K562 (cell line): ENCODE results near the gene ACER3. TPM values are rescaled to one million over a fixed set of nuclear protein-coding genes. Genes with fewer than 3 reads are reported as not detected.

ENCODE experiments used
- ARID1B ChIP-seq: fragments of 450-650 bp; IDR thresholded peaks from 2 replicates; pipeline ENCODE4 v1.6.1; 2016; ENCODE audit warnings: antibody characterized with exemption, mild to moderate bottlenecking, inconsistent platforms
- ARID4B ChIP-seq: sonication (generic); formaldehyde crosslinking; IDR thresholded peaks from 2 replicates; pipeline ENCODE4 v1.8.0; 2022; ENCODE audit warnings: mild to moderate bottlenecking, missing genetic modification reagents
- BHLHE40 ChIP-seq: IDR thresholded peaks from 2 replicates; pipeline ENCODE4 v1.6.1; 2011; ENCODE audit warnings: low read length, improper control_type of control experiment
- BRF2 ChIP-seq: IDR thresholded peaks from 3 replicates; pipeline ENCODE4 v1.6.1; 2011; ENCODE audit warnings: borderline replicate concordance, mild to moderate bottlenecking; ENCODE audit not compliant: insufficient read length, insufficient read depth
- CBFA2T3 ChIP-seq: fragments of 450-650 bp; IDR thresholded peaks from 2 replicates; pipeline ENCODE4 v1.6.1; 2017
- CHCHD3 ChIP-seq: fragments of 250-450 bp; sonication (Bioruptor Pico); IDR thresholded peaks from 2 replicates; pipeline ENCODE4 v2.1.2; 2022; ENCODE audit warnings: mild to moderate bottlenecking
- EGR1 ChIP-seq: fragments of 450-650 bp; conservative IDR thresholded peaks from 2 replicates; pipeline ENCODE4 v1.6.1; 2017; ENCODE audit warnings: mild to moderate bottlenecking
- GABPB1 ChIP-seq: sonication (generic); formaldehyde crosslinking; IDR thresholded peaks from 2 replicates; pipeline ENCODE4 v1.8.0; 2022; ENCODE audit warnings: mild to moderate bottlenecking, missing genetic modification reagents
- MNT ChIP-seq, 2 experiments: fragments of 450-650 bp; conservative IDR thresholded peaks; 2 replicates each; pipeline ENCODE4 v1.6.1; 2017; ENCODE audit warnings: mild to moderate bottlenecking in 2 of 2, moderate library complexity in 2 of 2
- NR3C1 ChIP-seq: sonication (generic); formaldehyde crosslinking; IDR thresholded peaks from 2 replicates; pipeline ENCODE4 v1.8.1; 2022; ENCODE audit warnings: missing genetic modification reagents
- RB1 ChIP-seq: fragments of 450-650 bp; IDR thresholded peaks from 2 replicates; pipeline ENCODE4 v1.6.1; 2017; ENCODE audit warnings: low read depth, mild to moderate bottlenecking
- SMAD1 ChIP-seq: fragments of 150-350 bp; IDR thresholded peaks from 2 replicates; pipeline ENCODE4 v1.6.1; 2014; ENCODE audit warnings: low read length, low read depth; ENCODE audit not compliant: partially characterized antibody
- TCF15 ChIP-seq: fragments of 250-450 bp; sonication (Bioruptor Pico); IDR thresholded peaks from 2 replicates; pipeline ENCODE4 v1.8.0; 2022; ENCODE audit warnings: moderate library complexity, mild to moderate bottlenecking, inconsistent platforms
- ZNF24 ChIP-seq: fragments of 450-650 bp; IDR thresholded peaks from 2 replicates; pipeline ENCODE4 v1.6.1; 2016
- ZNF639 ChIP-seq, 2 experiments: fragments of 200-800 bp in 1 of 2; sonication (Bioruptor generic) in 1 of 2; sonication (generic) in 1 of 2; formaldehyde crosslinking in 1 of 2; IDR thresholded peaks in 1 of 2; conservative IDR thresholded peaks in 1 of 2; 2 replicates each; pipeline versions ENCODE4 v1.5.0 to v1.6.1; 2016 to 2020; ENCODE audit warnings: missing compliant biosample characterization in 1 of 2, missing genetic modification characterization in 1 of 2, missing genetic modification reagents in 1 of 2
- ZNF780A ChIP-seq: fragments of 250-450 bp; sonication (Bioruptor Pico); IDR thresholded peaks from 2 replicates; pipeline ENCODE4 v1.5.0; 2021; ENCODE audit warnings: mild to moderate bottlenecking
- ZNF785 ChIP-seq: fragments of 250-450 bp; sonication (Bioruptor Pico); IDR thresholded peaks from 2 replicates; pipeline ENCODE4 v1.4.0; 2020; ENCODE audit warnings: mild to moderate bottlenecking
- polyA plus RNA-seq, 8 experiments: library from polyadenylated mRNA; depleted of rRNA in 4 of 8; stranded (reverse) in 5 of 8; unstranded in 3 of 8; fragments of >200 nt; fragmentation: Nextera tagmentation in 2 of 8; fragmentation: Illumina TruSeq in 1 of 8; extraction: Ambion mirVana in 2 of 8; extraction: Trizol in 1 of 8; gene quantifications; 2 replicates each; pipeline versions ENCODE4 v1.2.1 to v1.2.3, GENCODE V29; 2011 to 2014; ENCODE audit warnings: inconsistent platforms in 1 of 8, missing spikeins in 1 of 8
- total RNA-seq, 7 experiments: library from RNA; depleted of rRNA in 6 of 7; stranded (reverse); fragments of >200 nt in 6 of 7; fragmentation: Illumina TruSeq in 2 of 7; extraction: Trizol in 2 of 7; gene quantifications; 2 replicates each; pipeline versions ENCODE4 v1.2.1 to v1.2.3, GENCODE V29; 2011 to 2021; ENCODE audit warnings: low replicate concordance in 1 of 7
- TF ChIP-seq, protein P1 (sequence below): sonication (generic); formaldehyde crosslinking; IDR thresholded peaks from 2 replicates; pipeline ENCODE4 v1.8.0; 2022; ENCODE audit warnings: mild to moderate bottlenecking, missing genetic modification reagents, borderline replicate concordance

Gene ACER3
- total and polyA plus RNA-seq, 9 of the 15 experiments (the other 6 are each of a cell fraction or from before 2014, with no cell fraction given) = 2.0 to 23.8 (median 9.5) TPM

DNA sequence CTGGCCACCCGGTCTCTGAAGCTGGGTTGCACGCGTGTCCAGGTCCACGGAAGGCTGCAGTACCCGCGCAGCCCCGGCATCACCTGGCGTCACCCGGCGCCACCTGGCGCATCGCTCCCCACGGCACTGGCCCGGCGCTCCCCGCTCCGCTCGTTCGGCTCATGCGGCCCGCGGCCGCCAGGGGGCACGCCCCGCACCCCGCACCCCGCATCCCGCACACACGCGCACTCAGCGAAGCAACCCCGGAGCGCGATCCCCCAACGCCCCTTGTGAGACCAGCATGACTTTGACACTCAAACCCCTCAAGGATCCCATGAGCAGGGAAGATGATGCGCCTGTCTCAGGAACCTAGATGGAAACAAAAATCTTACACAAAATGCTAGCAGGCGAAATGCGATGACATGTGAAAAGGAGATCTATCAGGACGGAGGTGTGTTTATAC, 185.4 kb downstream of the ACER3 start (continued):
- TF ChIP-seq CBFA2T3 (no peak), RB1 (peak; percentile 92), EGR1 (0 out of 2 replicates have a peak, but pooled peaks have one; percentile 5), BHLHE40 (peak; percentile 40; the same call in 1 of the 2 replicates), CHCHD3 (CRISPR knock-in tag) (no peak), MNT (conservative IDR thresholded peaks at IDR 0.05) (peak in 1 of 2 experiments; percentile 14; a peak in 1 of 4 replicates), ZNF639 (CRISPR knock-in tag; conservative IDR thresholded peaks at IDR 0.05 in 1 of 2, IDR thresholded peaks at IDR 0.05 in 1 of 2) (no peak), ARID4B (CRISPR knock-in tag) (no peak), TCF15 (no peak), NR3C1 (CRISPR knock-in tag) (no peak), BRF2 (no peak), ARID1B (no peak), SMAD1 (no peak), ZNF780A (no peak), ZNF785 (CRISPR knock-in tag) (no peak), ZNF24 (0 out of 2 replicates have a peak, but pooled peaks have one; percentile 14), GABPB1 (CRISPR knock-in tag) (no peak)
- TF ChIP-seq, protein P1, sequence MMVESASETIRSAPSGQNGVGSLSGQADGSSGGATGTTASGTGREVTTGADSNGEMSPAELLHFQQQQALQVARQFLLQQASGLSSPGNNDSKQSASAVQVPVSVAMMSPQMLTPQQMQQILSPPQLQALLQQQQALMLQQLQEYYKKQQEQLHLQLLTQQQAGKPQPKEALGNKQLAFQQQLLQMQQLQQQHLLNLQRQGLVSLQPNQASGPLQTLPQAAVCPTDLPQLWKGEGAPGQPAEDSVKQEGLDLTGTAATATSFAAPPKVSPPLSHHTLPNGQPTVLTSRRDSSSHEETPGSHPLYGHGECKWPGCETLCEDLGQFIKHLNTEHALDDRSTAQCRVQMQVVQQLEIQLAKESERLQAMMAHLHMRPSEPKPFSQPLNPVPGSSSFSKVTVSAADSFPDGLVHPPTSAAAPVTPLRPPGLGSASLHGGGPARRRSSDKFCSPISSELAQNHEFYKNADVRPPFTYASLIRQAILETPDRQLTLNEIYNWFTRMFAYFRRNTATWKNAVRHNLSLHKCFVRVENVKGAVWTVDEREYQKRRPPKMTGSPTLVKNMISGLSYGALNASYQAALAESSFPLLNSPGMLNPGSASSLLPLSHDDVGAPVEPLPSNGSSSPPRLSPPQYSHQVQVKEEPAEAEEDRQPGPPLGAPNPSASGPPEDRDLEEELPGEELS (CRISPR knock-in tag) = no peak
